HTERT RPE-1 (cell line): Measurements from ENCODE around the gene PRKAG1.

Experiments
- in situ Hi-C: fragments of 300-500 bp; cut with MboI; formaldehyde crosslinking; loops from 4 replicates; pipeline ENCODE4 v1.14.3; 2020; ENCODE audit warnings: low sequenced_read_pairs

The PRKAG1 gene

GRCh38 chr12:49015196-49015595 lies 3.4 kb downstream of the PRKAG1 start:
- in situ Hi-C loops, result no loop called here

GRCh38 chr12:49014547-49014946 lies 4.0 kb downstream of the PRKAG1 start:
- in situ Hi-C loops, result no loop called here

DNA sequence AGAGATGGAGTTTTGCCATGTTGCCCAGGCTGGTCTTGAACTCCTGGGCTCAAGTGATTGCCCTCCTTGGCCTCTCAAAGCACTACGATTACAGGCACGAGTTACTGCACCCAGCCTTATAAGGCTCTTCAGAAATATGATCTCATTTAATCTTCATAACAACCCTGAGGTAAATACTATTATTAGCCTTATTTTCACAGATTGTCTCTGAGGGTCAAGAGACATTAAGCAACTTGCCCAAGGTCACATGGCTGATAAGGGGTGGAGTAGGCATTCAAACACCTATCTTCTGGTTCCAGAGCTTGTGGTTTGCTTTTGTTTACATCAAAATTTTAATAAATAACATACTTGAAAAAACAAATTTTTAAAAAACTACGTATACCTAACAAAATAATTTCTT lies 5.1 kb downstream of the PRKAG1 start:
- in situ Hi-C loops, result no loop called here

- in situ Hi-C loops, result no loop called here
Measured at GRCh38 chr12:49012739-49013138, 5.8 kb downstream of the PRKAG1 start.

DNA sequence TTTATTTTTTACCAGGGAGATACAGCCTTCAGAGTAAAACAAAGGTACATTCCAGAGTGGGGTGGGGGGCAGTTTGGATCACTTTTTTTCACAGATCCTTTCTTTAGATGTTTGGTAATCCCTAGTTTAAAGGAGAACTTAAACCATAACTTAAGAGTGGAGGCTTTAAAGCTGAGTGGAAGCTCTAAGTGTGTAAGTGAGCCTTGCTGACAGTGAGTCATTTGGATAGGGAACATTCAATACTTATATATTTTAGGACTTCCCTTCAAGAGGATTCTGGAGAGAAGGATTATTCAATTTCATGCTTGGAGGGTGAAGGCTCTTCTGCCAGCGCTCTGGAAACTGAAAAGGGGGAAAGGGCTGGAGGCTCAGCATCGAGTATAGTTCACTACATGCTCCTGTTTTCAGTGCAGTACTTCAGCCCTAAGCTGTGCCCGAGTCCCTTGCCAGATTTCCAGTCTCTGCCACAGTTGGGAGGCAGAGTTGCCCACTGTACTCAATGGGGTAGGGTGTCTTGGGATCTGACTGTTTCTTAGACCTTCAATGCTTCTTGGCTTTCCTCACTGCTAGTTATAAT lies 8.4 kb downstream of the PRKAG1 start:
- in situ Hi-C loops, result no loop called here

DNA sequence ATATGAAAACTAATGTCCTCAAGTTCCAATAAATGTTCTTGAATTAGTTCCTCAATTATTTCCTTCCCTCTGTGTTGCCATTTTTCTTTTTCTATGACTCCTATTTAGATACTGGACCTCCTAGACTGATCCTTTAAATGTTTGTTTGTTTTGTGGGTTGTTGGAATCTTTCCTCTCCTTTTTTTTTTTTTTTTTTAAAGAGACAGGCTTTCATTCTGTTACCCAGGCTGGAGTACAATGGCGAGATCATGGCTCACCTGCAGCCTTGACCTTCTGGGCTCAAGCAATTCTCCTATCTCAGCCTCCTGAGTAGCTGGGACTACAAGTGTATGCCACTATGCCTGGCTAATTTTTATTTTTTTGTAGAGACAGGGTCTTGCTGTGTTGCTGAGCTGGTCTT lies 9.6 kb downstream of the PRKAG1 start:
- in situ Hi-C loops, result no loop called here

DNA sequence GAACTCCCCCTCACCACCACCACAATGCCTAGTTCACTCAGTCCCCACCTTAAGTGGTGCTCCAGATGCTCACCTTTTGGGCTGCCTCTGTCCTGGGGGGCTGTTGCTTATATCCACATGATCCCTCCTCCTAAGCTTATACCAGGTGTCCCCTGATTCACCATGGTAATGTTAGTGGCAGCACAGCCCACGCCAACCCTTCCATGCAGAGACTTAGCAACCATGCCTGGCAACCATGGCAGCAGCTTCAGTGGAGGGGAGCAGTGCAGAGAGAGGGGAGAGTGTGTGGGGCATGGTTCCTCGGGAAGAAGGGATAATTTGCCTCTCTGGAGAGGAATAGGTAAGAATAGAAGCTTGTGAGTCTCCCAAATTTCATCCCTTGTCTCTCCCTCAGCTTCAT lies 18.2 kb downstream of the PRKAG1 start:
- in situ Hi-C loops, result no loop called here

- in situ Hi-C loops, result no loop called here
Measured at GRCh38 chr12:48999371-49000131, 19.0 kb downstream of the PRKAG1 start, which contains the start of gene DDN. TSS of gene DDN (minus strand) at chr12:48999375. CDS start at chr12:48999287, 88 bp downstream.

DNA sequence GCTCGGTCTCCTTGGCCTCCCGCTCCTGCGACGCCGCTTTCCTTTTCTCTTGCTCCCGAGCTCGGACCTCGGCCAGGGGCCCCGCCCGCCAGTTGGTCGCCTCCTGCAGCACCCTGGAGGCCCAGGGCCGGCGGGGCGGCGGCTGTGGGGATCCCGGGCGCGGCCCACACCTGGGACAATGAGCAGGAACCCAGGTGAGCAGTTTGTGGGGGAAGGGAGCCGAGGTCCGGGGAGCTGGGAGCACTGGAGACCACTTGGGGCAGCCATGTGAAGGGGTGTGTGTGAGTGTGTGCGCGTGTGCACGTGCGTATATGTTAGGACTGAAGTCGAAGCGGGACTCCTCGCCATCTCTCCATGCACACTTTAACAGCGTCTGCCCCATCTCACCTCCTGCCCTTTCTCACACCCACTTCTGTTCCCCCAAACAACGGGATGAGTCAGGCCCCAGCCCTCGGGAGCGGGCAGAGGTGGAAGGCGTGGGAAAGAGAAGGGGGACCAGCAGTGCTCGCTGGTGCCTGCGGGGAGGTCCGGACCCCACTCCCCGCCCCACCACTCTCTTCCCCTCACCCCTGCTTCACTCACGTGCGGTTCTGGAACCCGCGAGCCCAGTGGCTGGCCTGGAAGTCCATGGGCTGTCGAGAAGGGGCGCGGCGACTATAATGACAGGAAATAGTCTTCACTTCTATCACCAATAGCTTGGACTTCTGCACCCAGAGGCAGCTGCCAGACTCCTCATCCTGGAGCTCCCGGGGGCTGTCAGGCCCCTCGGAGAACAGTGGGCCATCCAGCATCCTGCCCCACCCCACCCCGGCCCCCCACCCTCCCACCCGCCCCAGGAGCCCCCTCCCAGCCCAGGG lies 19.9 kb downstream of the PRKAG1 start:
- in situ Hi-C loops, result no loop called here

GRCh38 chr12:48997719-48998496 lies 20.7 kb downstream of the PRKAG1 start:
- in situ Hi-C loops, result no loop called here

- in situ Hi-C loops, result no loop called here
Measured at GRCh38 chr12:48996794-48997718, 21.5 kb downstream of the PRKAG1 start.

GRCh38 chr12:48995086-48995879 lies 23.3 kb downstream of the PRKAG1 start:
- in situ Hi-C loops, result no loop called here

DNA sequence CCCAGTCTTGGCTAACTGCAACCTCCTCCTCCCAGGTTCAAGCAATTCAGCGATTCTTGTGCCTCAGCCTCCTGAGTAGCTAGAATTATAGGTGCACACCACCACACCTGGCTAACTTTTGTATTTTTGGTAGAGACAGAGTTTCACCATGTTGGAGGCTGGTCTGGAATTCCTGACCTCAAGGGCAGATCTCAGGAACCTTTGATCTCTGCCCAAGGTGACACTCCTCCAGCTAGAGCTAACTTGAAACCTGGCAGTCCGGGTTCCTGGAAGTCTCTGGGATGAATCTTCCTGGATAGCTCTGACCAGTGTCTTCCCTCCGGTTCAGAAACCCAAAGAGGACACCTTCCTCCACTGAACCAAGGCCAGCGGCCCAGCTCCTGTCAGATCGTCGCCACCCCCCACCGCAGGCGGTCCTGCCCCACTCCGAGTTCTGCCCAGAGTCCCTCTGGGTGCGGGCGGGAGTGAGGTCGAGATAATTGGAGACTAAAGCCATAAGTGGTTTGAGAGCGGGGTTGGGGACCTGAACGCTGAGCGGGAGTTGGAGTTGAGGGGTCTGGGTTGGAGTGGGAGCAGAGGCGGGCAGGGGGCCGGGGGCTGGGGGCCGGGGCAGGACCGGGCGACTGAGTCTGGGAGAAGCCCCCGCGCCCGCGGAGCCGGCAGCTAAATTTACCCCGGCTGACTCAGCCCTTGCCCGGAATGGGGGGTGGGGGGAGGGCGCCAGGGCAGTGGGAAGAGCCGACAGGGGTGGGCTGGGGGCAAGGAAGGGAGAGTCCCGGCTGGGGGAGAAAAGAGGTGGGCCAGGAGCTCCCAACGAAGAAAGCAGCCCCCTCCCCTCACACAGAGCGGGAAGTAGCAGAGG lies 24.1 kb downstream of the PRKAG1 start:
- in situ Hi-C loops, result no loop called here

DNA sequence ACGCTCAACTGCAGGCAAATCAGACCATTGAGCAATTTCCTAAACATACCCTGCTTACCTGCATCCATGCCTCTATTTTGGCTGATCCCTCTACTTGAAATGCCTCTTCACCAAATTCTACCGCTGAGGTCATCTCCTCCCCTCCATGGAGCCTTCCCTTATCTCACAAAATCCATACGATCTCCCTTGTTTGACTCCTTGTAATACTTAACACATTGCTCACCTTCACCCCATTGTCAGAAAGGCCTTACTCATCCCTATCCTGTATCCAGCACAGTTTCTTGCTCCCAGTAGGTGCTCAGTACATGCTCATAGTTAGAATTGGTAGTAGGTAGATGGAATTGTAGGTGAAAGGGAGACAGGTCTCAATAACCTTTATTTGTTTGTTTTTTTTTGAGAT lies 24.8 kb downstream of the PRKAG1 start:
- in situ Hi-C loops, result no loop called here

- in situ Hi-C loops, result no loop called here
Measured at GRCh38 chr12:48991247-48992050, 27.1 kb downstream of the PRKAG1 start.

DNA sequence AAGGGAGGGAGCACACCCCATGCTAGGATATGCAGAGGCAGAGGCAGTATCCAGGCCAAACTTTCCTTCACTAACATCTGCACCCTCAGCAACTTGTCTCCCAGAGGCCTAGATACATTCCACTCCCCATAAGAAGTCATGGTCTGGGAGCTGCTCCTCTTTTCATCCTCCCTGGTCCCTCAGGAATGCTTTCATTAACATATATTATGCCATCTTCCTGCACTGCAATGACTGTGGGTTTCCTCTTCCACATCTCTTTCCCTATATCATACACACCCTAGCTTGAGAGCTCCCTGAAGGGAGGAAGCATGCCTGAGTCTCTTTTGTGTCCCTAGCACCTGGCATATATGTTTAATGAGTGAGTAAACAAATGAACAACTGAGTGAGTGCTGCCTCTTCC lies 28.0 kb downstream of the PRKAG1 start:
- in situ Hi-C loops, result no loop called here

GRCh38 chr12:48988030-48988649 lies 30.4 kb downstream of the PRKAG1 start:
- in situ Hi-C loops, result no loop called here
